Mesendoderm (in vitro differentiated cells): ENCODE results near the gene HS1BP3.

Experiments
- DNase-seq: peaks from one replicate; pipeline ENCODE4 v3.0.0; 2013
- H2AK5ac ChIP-seq: 2 replicates; pipeline ENCODE4 v1.6.1; 2013; ENCODE audit warnings: low read length, inconsistent platforms
- H2BK120ac ChIP-seq: 2 replicates; pipeline ENCODE4 v1.6.1; 2013; ENCODE audit warnings: low read depth, mild to moderate bottlenecking, low read length, moderate library complexity, mixed read lengths
- H2BK15ac ChIP-seq: replicated peaks from 2 replicates; pipeline ENCODE4 v1.6.1; 2013; ENCODE audit warnings: low read depth, mild to moderate bottlenecking, moderate library complexity
- H2BK5ac ChIP-seq: 2 replicates; pipeline ENCODE4 v1.6.1; 2013; ENCODE audit warnings: low read length, inconsistent platforms
- H3K18ac ChIP-seq: 2 replicates; pipeline ENCODE4 v1.6.1; 2013; ENCODE audit warnings: mild to moderate bottlenecking, low read length, mixed read lengths
- H3K23ac ChIP-seq: one replicate; pipeline ENCODE4 v1.6.1; 2013; ENCODE audit warnings: low read length
- H3K27ac ChIP-seq: 2 replicates; pipeline ENCODE4 v1.5.1; 2013; ENCODE audit warnings: low read depth, mild to moderate bottlenecking, inconsistent platforms, low read length, moderate library complexity
- H3K27me3 ChIP-seq: 2 replicates; pipeline ENCODE4 v1.6.1; 2013; ENCODE audit warnings: low read length, control low read depth, mild to moderate bottlenecking, inconsistent platforms; ENCODE audit not compliant: insufficient read depth, poor library complexity
- H3K36me3 ChIP-seq: 2 replicates; pipeline ENCODE4 v1.6.1; 2013; ENCODE audit warnings: low read length, inconsistent platforms; ENCODE audit not compliant: control insufficient read depth, insufficient read depth
- H3K4ac ChIP-seq: one replicate; pipeline ENCODE4 v1.6.1; 2013; ENCODE audit warnings: low read depth, mild to moderate bottlenecking, low read length, moderate library complexity
- H3K4me1 ChIP-seq: 2 replicates; pipeline ENCODE4 v1.6.1; 2013; ENCODE audit warnings: low read depth, low read length, inconsistent platforms; ENCODE audit not compliant: control insufficient read depth
- H3K4me2 ChIP-seq: 2 replicates; pipeline ENCODE4 v1.6.1; 2013; ENCODE audit warnings: low read length
- H3K4me3 ChIP-seq: 2 replicates; pipeline ENCODE4 v1.5.1; 2013; ENCODE audit warnings: mild to moderate bottlenecking, low read length
- H3K56ac ChIP-seq: one replicate; pipeline ENCODE4 v1.6.1; 2013; ENCODE audit warnings: low read length
- H3K79me1 ChIP-seq: 2 replicates; pipeline ENCODE4 v1.6.1; 2013; ENCODE audit warnings: low read length, inconsistent platforms
- H3K79me2 ChIP-seq: 2 replicates; pipeline ENCODE4 v1.6.1; 2013; ENCODE audit warnings: mild to moderate bottlenecking, low read length; ENCODE audit not compliant: control insufficient read depth, insufficient read depth
- H3K9ac ChIP-seq: 2 replicates; pipeline ENCODE4 v1.6.1; 2013; ENCODE audit warnings: low read length, inconsistent platforms
- H4K5ac ChIP-seq: one replicate; pipeline ENCODE4 v1.6.1; 2013; ENCODE audit warnings: low read length
- H4K8ac ChIP-seq: one replicate; pipeline ENCODE4 v1.6.1; 2013; ENCODE audit warnings: low read depth, mild to moderate bottlenecking, control low read depth, low read length, moderate library complexity
- WGBS: extraction: QIAGEN DNeasy Blood & Tissue Kit; methylation state at CpG from one replicate; pipeline ENCODE4 v1.1.7; 2013; ENCODE audit warnings: low lambda C conversion rate, missing lambda C conversion rate; ENCODE audit not compliant: insufficient coverage; ENCODE audit errors: extremely low coverage; 5-methylcytosine and 5-hydroxymethylcytosine counted together

HS1BP3 gene

GRCh38 chr2:20578895-20579825 lies 71.7 kb downstream of the HS1BP3 start:
- Histone ChIP-seq H2BK15ac (no peak overlapping the region), H2BK120ac (peak overlapping the region; percentile 90), H3K56ac (peak overlapping the region; percentile 79), H3K27me3 (no peaks in the 10 kb centered on the region), H3K9ac (no peak overlapping the region), H3K79me2 (no peaks in the 10 kb centered on the region), H3K79me1 (no peaks in the 10 kb centered on the region), H3K36me3 (no peaks in the 10 kb centered on the region), H3K23ac (peak overlapping the region; percentile 25), H3K18ac (peak overlapping the region; percentile 75), H3K4ac (peak overlapping the region; percentile 88), H4K8ac (no peak overlapping the region), H2BK5ac (peak overlapping the region; percentile 93), H3K4me3 (no peak overlapping the region), H2AK5ac (peak overlapping the region; percentile 92), H3K4me1 (peaks cover 6% of the 10 kb centered on the region), H4K5ac (no peak overlapping the region), H3K4me2 (no peak overlapping the region), H3K27ac (peak overlapping the region; percentile 65)
- peak; percentile 99 for DNase-seq
- WGBS, result no CpG with 5 or more reads among the region's 15 CpGs

DNA sequence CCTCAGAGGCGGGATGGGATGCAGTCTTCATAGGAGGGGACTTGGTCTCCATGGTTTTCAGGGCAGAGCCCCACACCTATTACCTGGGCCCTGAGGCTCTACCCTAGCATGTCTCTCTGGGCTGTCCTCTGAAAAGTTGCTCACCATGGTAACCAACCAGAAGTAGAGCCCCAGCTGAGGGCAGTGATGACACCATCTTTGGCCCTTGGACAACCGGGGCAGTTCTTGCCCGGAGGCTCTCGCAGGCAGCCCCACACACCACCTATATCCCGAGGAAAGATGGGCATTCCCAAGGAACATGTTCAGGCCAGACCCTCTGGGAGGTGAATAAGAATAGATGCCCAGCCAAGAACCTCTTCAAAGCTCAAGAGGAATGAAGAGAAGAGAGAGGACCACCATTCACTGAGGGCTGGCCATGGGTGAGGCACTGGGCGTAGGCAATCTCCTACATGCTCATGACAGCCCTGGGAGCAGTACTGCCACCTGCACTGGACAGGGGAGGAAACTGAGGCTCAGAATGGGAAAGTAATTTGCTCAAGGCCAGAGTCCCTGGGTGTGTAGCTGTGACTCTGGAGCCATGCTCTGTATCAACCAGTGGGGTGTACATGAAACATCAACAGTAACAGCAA lies 72.5 kb downstream of the HS1BP3 start:
- Histone ChIP-seq H3K4ac (peak overlapping the region; percentile 88), H3K27ac (peak overlapping the region; percentile 53)
- WGBS, result no CpG with 5 or more reads among the region's 6 CpGs

DNA sequence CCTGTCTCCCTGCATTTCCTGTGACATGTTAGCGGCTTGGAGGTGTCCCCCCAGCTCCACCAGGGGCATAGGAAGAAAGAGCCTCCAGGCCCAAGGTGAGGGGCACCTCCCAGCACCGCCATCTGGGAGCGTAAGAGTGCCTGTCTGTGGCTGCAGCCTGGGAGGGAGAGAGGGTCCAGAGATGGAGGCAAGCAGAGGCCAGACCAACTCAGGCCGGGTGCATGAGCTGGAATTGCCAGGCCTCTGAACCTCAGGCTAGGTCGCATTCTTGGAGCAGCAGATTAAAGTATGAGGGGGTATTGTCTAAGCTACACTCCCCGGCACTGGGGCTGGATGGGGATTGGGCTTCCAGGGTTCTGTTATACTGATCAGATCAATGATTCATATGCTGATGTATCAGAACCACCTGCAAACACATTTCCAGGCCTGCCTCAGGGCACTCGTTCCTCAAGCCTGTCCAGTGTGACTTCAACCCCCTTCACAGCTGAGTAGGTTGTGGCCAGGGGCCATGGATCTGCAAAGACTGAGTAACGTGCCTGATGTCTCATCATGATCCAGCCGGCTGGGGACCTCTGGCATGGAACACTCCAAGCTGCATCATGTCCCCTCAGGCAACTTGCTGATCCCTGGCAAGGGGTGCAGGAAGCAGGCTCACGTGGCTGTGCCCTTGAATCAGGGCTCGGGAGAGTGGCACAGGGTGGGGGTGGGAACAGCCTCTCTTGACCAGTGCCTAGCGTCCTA lies 73.2 kb downstream of the HS1BP3 start:
- Histone ChIP-seq H2BK15ac (no peak overlapping the region), H3K23ac (no peak overlapping the region), H3K4me1 (peaks cover 2% of the 10 kb centered on the region), H3K56ac (no peak overlapping the region), H3K27me3 (no peaks in the 10 kb centered on the region), H2BK5ac (no peak overlapping the region), H3K27ac (no peak overlapping the region), H4K5ac (no peak overlapping the region), H2AK5ac (no peak overlapping the region), H3K79me2 (no peaks in the 10 kb centered on the region), H3K4ac (peak overlapping the region; percentile 1), H2BK120ac (peak overlapping the region; percentile 1), H4K8ac (no peak overlapping the region), H3K18ac (peak overlapping the region; percentile 0), H3K36me3 (no peaks in the 10 kb centered on the region), H3K79me1 (no peaks in the 10 kb centered on the region), H3K4me2 (no peak overlapping the region), H3K9ac (no peak overlapping the region), H3K4me3 (no peak overlapping the region)
- no peak for DNase-seq
- WGBS, result no CpG with 5 or more reads among the region's 12 CpGs

More for the DNA sequence above, 72.5 kb downstream of the HS1BP3 start:
- H3K4me2 ChIP-seq, result no peak overlapping the region
- no peak overlapping the region for H2BK15ac ChIP-seq
- H3K9ac ChIP-seq, result no peak overlapping the region
- no peaks in the 10 kb centered on the region for H3K27me3 ChIP-seq
- no peaks in the 10 kb centered on the region for H3K79me2 ChIP-seq
- H3K4me1 ChIP-seq, result peaks cover 2% of the 10 kb centered on the region
- H3K4me3 ChIP-seq, result no peak overlapping the region
- peak overlapping the region; percentile 92 for H2AK5ac ChIP-seq
- no peaks in the 10 kb centered on the region for H3K36me3 ChIP-seq
- H4K8ac ChIP-seq, result no peak overlapping the region
- peak overlapping the region; percentile 75 for H3K18ac ChIP-seq
- no peak for DNase-seq
- H3K56ac ChIP-seq, result peak overlapping the region; percentile 79
- H2BK5ac ChIP-seq, result peak overlapping the region; percentile 93
- H4K5ac ChIP-seq, result no peak overlapping the region
- no peak overlapping the region for H3K23ac ChIP-seq
- peak overlapping the region; percentile 90 for H2BK120ac ChIP-seq
- H3K79me1 ChIP-seq, result no peaks in the 10 kb centered on the region

DNA sequence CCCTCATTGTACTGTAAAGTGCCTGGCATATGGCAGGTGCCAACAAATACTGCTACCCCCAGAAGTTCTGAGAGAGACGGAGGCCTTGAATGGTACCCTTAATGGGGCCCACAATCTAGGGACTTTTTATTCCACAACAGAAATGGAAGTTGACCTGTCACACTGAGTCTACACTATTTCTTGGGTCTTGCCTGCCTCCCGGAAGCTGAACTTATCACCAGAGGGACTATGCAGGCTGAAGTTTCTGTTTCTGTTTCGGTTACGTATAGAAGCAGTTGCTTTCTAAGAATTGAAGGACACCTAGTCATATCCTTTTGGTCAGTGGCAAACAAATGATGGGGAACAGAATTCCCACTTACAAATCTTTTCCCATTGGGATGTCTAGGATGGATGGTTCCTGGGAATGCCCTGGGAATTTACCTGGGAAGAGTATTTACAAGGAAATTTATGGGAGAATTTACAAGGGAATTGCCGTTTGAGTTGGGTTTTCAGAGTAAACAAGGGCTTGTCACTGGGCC lies 74.2 kb downstream of the HS1BP3 start:
- Histone ChIP-seq H3K23ac (no peak overlapping the region), H3K4me3 (no peak overlapping the region), H3K79me1 (no peaks in the 10 kb centered on the region), H3K9ac (no peak overlapping the region), H3K18ac (peak overlapping the region; percentile 0), H3K36me3 (no peaks in the 10 kb centered on the region), H3K4ac (no peak overlapping the region), H4K8ac (no peak overlapping the region), H3K4me1 (peaks cover 2% of the 10 kb centered on the region), H2BK120ac (no peak overlapping the region), H2BK15ac (no peak overlapping the region), H3K4me2 (no peak overlapping the region), H4K5ac (no peak overlapping the region), H2BK5ac (no peak overlapping the region), H2AK5ac (no peak overlapping the region), H3K27me3 (no peaks in the 10 kb centered on the region), H3K79me2 (no peaks in the 10 kb centered on the region), H3K56ac (no peak overlapping the region), H3K27ac (no peak overlapping the region)
- DNase-seq, result no peak
- no CpG with 5 or more reads among the region's 5 CpGs for WGBS

DNA sequence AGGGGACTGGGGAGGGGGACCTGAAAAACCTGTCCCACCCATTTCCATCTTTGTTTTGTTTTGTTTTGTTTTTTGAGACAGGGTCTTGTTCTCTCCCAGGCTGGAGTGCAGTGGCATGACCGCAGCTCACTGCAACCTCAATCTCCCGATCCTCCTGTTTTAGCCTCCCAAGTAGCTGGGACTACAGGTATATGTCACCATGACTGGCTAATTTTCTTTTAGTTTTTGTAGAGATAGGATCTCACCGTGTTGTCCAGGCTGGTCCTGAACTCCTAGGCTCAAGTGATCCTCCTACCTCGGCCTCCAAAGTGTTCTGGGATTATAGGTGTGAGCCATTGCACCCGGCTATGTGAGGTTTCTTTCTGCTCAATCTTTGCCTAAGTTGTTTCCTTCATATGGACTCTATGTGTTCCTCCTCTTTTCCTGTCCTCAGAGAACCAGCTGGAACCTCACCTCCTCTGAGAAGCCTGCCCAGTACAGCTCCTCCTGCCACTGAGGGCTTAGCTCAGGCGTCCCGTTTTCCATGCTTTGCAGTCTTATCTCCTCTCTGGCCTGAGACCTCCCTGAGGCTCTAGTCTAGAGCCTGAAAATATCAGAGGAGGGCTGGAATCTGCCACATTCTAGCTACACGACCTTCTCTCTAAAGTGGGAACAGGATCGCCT lies 74.8 kb downstream of the HS1BP3 start:
- no peaks in the 10 kb centered on the region for H3K36me3 ChIP-seq
- no peak overlapping the region for H3K18ac ChIP-seq
- H2BK5ac ChIP-seq, result no peak overlapping the region
- H3K79me2 ChIP-seq, result no peaks in the 10 kb centered on the region
- no peak overlapping the region for H3K23ac ChIP-seq
- H3K27ac ChIP-seq, result no peak overlapping the region
- H4K5ac ChIP-seq, result no peak overlapping the region
- H3K56ac ChIP-seq, result no peak overlapping the region
- H2AK5ac ChIP-seq, result no peak overlapping the region
- no peak overlapping the region for H3K4me2 ChIP-seq
- H3K4me3 ChIP-seq, result no peak overlapping the region
- H3K4me1 ChIP-seq, result peaks cover 2% of the 10 kb centered on the region
- no peak for DNase-seq
- no CpG with 5 or more reads among the region's 9 CpGs for WGBS
- no peak overlapping the region for H4K8ac ChIP-seq
- H3K27me3 ChIP-seq, result no peaks in the 10 kb centered on the region
- no peak overlapping the region for H3K4ac ChIP-seq
- H3K79me1 ChIP-seq, result no peaks in the 10 kb centered on the region
- no peak overlapping the region for H2BK120ac ChIP-seq
- no peak overlapping the region for H3K9ac ChIP-seq
- H2BK15ac ChIP-seq, result no peak overlapping the region
